ENCODE results near the gene IL22RA1. TPM values are rescaled to one million over a fixed set of nuclear protein-coding genes. Genes with fewer than 3 reads are reported as not detected.

Gene IL22RA1
- total and polyA plus RNA-seq, 2 experiments from 2014 or later = 0.21 TPM; not detected in 1

GRCh38 chr1:24182061-24182460 is 39.1 kb upstream of the IL22RA1 start:
- no peak for DNase-seq
- Histone ChIP-seq H3K27ac (no peak overlapping the region), H3K36me3 (ENCODE audit: low read depth) (no peaks in the 10 kb centered on the region), H3K9ac (no peak overlapping the region), H3K79me2 (ENCODE audit: insufficient read depth) (no peaks in the 10 kb centered on the region), H3K9me3 (ENCODE audit: low read depth) (no peaks in the 10 kb centered on the region), H3F3A (ENCODE audit: insufficient read depth) (no peaks in the 10 kb centered on the region), H4K20me1 (ENCODE audit: insufficient read depth) (no peaks in the 10 kb centered on the region), H3K27me3 (replicated peaks; ENCODE audit: insufficient read depth) (peaks cover 13% of the 10 kb centered on the region), H3K4me2 (ENCODE audit: unreplicated experiment) (no peak overlapping the region), H3K4me1 (ENCODE audit: insufficient read depth) (no peaks in the 10 kb centered on the region), H2AFZ (no peak overlapping the region), H3K4me3 (no peak overlapping the region), H3K9me2 (ENCODE audit: insufficient read depth) (no peaks in the 10 kb centered on the region)
- 68 to 77% methylated on average over 6 of the region's 6 CpGs for WGBS, 2 experiments (ENCODE audit: low coverage in 1 of 2, low lambda C conversion rate in 2 of 2, missing lambda C conversion rate in 2 of 2)
- TF ChIP-seq EZH2 (IDR thresholded peaks at IDR 0.05; ENCODE audit: insufficient read depth, poor library complexity, severe bottlenecking) (no peak), EZH2phosphoT487 (IDR thresholded peaks at IDR 0.05; ENCODE audit: insufficient read depth, low read depth) (no peak)
- in situ Hi-C loops (cut with MboI) = no loop called here

GRCh38 chr1:24181619-24182018 is 38.7 kb upstream of the IL22RA1 start:
- no peak for DNase-seq
- WGBS, 2 experiments (ENCODE audit: low coverage in 1 of 2, low lambda C conversion rate in 2 of 2, missing lambda C conversion rate in 2 of 2) = 81 to 91% methylated on average over 5 of the region's 5 CpGs
- Histone ChIP-seq H3K27ac (no peak overlapping the region), H3K4me3 (no peak overlapping the region), H3K27me3 (replicated peaks; ENCODE audit: insufficient read depth) (peaks cover 13% of the 10 kb centered on the region), H3K36me3 (ENCODE audit: low read depth) (no peaks in the 10 kb centered on the region), H2AFZ (no peak overlapping the region), H3K4me2 (ENCODE audit: unreplicated experiment) (no peak overlapping the region), H3K9me3 (ENCODE audit: low read depth) (no peaks in the 10 kb centered on the region), H4K20me1 (ENCODE audit: insufficient read depth) (no peaks in the 10 kb centered on the region), H3K79me2 (ENCODE audit: insufficient read depth) (no peaks in the 10 kb centered on the region), H3K9ac (no peak overlapping the region), H3F3A (ENCODE audit: insufficient read depth) (no peaks in the 10 kb centered on the region), H3K9me2 (ENCODE audit: insufficient read depth) (no peaks in the 10 kb centered on the region), H3K4me1 (ENCODE audit: insufficient read depth) (no peaks in the 10 kb centered on the region)
- TF ChIP-seq EZH2phosphoT487 (IDR thresholded peaks at IDR 0.05; ENCODE audit: insufficient read depth, low read depth) = no peak
- no peak for TF ChIP-seq EZH2 (IDR thresholded peaks at IDR 0.05; ENCODE audit: insufficient read depth, poor library complexity, severe bottlenecking)
- in situ Hi-C loops (cut with MboI) = no loop called here

- Histone ChIP-seq H3K4me3 (no peak overlapping the region), H3F3A (ENCODE audit: insufficient read depth) (no peaks in the 10 kb centered on the region), H3K9me3 (ENCODE audit: low read depth) (no peaks in the 10 kb centered on the region), H3K4me1 (ENCODE audit: insufficient read depth) (no peaks in the 10 kb centered on the region), H2AFZ (no peak overlapping the region), H3K27me3 (replicated peaks; ENCODE audit: insufficient read depth) (peaks cover 13% of the 10 kb centered on the region), H3K36me3 (ENCODE audit: low read depth) (no peaks in the 10 kb centered on the region), H3K4me2 (ENCODE audit: unreplicated experiment) (no peak overlapping the region), H3K9ac (no peak overlapping the region), H3K27ac (no peak overlapping the region), H3K9me2 (ENCODE audit: insufficient read depth) (no peaks in the 10 kb centered on the region), H4K20me1 (ENCODE audit: insufficient read depth) (no peaks in the 10 kb centered on the region), H3K79me2 (ENCODE audit: insufficient read depth) (no peaks in the 10 kb centered on the region)
- DNase-seq = no peak
- in situ Hi-C loops (cut with MboI) = no loop called here
- TF ChIP-seq EZH2 (IDR thresholded peaks at IDR 0.05; ENCODE audit: insufficient read depth, poor library complexity, severe bottlenecking) = no peak
- no peak for TF ChIP-seq EZH2phosphoT487 (IDR thresholded peaks at IDR 0.05; ENCODE audit: insufficient read depth, low read depth)
- WGBS, 2 experiments (ENCODE audit: low coverage in 1 of 2, low lambda C conversion rate in 2 of 2, missing lambda C conversion rate in 2 of 2) = 56 to 66% methylated on average over 6 of the region's 6 CpGs
Observed at GRCh38 chr1:24180676-24181075, 37.7 kb upstream of the IL22RA1 start.

- in situ Hi-C loops (cut with MboI) = no loop called here
- H2AFZ ChIP-seq = no peak overlapping the region
- DNase-seq = no peak
- no peak for TF ChIP-seq EZH2phosphoT487 (IDR thresholded peaks at IDR 0.05; ENCODE audit: insufficient read depth, low read depth)
- no peak for TF ChIP-seq EZH2 (IDR thresholded peaks at IDR 0.05; ENCODE audit: insufficient read depth, poor library complexity, severe bottlenecking)
- WGBS, 2 experiments (ENCODE audit: low coverage in 1 of 2, low lambda C conversion rate in 2 of 2, missing lambda C conversion rate in 2 of 2) = 40 to 41% methylated on average over 10 of the region's 10 CpGs
- no peaks in the 10 kb centered on the region for H3K36me3 ChIP-seq (ENCODE audit: low read depth)
- no peaks in the 10 kb centered on the region for H4K20me1 ChIP-seq (ENCODE audit: insufficient read depth)
- no peak overlapping the region for H3K27ac ChIP-seq
- H3K9me2 ChIP-seq (ENCODE audit: insufficient read depth) = no peaks in the 10 kb centered on the region
- H3F3A ChIP-seq (ENCODE audit: insufficient read depth) = no peaks in the 10 kb centered on the region
- no peak overlapping the region for H3K9ac ChIP-seq
- H3K27me3 ChIP-seq (replicated peaks; ENCODE audit: insufficient read depth) = peaks cover 19% of the 10 kb centered on the region
- no peaks in the 10 kb centered on the region for H3K9me3 ChIP-seq (ENCODE audit: low read depth)
- no peak overlapping the region for H3K4me2 ChIP-seq (ENCODE audit: unreplicated experiment)
- H3K4me3 ChIP-seq = no peak overlapping the region
- H3K79me2 ChIP-seq (ENCODE audit: insufficient read depth) = no peaks in the 10 kb centered on the region
- no peaks in the 10 kb centered on the region for H3K4me1 ChIP-seq (ENCODE audit: insufficient read depth)
Observed at GRCh38 chr1:24179251-24179840, 36.4 kb upstream of the IL22RA1 start.

- Histone ChIP-seq H3K4me2 (ENCODE audit: unreplicated experiment) (no peak overlapping the region), H3K27me3 (replicated peaks; ENCODE audit: insufficient read depth) (peaks cover 19% of the 10 kb centered on the region), H3K9ac (no peak overlapping the region), H3K4me1 (ENCODE audit: insufficient read depth) (no peaks in the 10 kb centered on the region), H3K4me3 (no peak overlapping the region), H4K20me1 (ENCODE audit: insufficient read depth) (no peaks in the 10 kb centered on the region), H3K9me3 (ENCODE audit: low read depth) (no peaks in the 10 kb centered on the region), H3F3A (ENCODE audit: insufficient read depth) (no peaks in the 10 kb centered on the region), H3K36me3 (ENCODE audit: low read depth) (no peaks in the 10 kb centered on the region), H3K79me2 (ENCODE audit: insufficient read depth) (no peaks in the 10 kb centered on the region), H3K27ac (no peak overlapping the region), H3K9me2 (ENCODE audit: insufficient read depth) (no peaks in the 10 kb centered on the region), H2AFZ (no peak overlapping the region)
- WGBS, 2 experiments (ENCODE audit: low coverage in 1 of 2, low lambda C conversion rate in 2 of 2, missing lambda C conversion rate in 2 of 2) = 75 to 79% methylated on average over 3 of the region's 3 CpGs
- in situ Hi-C loops (cut with MboI) = no loop called here
- DNase-seq = no peak
- TF ChIP-seq EZH2phosphoT487 (IDR thresholded peaks at IDR 0.05; ENCODE audit: insufficient read depth, low read depth) (no peak), EZH2 (IDR thresholded peaks at IDR 0.05; ENCODE audit: insufficient read depth, poor library complexity, severe bottlenecking) (no peak)
Observed at GRCh38 chr1:24178407-24178806, 35.5 kb upstream of the IL22RA1 start.
